HepG2 (cell line): ENCODE measurements around the gene ZNF764. TPM values are rescaled to one million over a fixed set of nuclear protein-coding genes. Genes with fewer than 3 reads are reported as not detected.
A peak's percentile ranks its signal among the peaks of the same experiment; 100 is the strongest.

Experiments used
- HMGA1 ChIP-seq: sonication (generic); formaldehyde crosslinking; conservative IDR thresholded peaks from 2 replicates; pipeline ENCODE4 v1.4.0; 2020; ENCODE audit warnings: missing genetic modification reagents
- MEIS2 ChIP-seq: sonication (generic); formaldehyde crosslinking; IDR thresholded peaks from 2 replicates; pipeline ENCODE4 v1.9.0; 2021; ENCODE audit warnings: mild to moderate bottlenecking, missing genetic modification reagents
- MZF1 ChIP-seq: sonication (generic); formaldehyde crosslinking; IDR thresholded peaks from 2 replicates; pipeline ENCODE4 v1.8.1; 2023; ENCODE audit warnings: mild to moderate bottlenecking, missing genetic modification reagents, borderline replicate concordance
- NR1H2 ChIP-seq: sonication (generic); formaldehyde crosslinking; IDR thresholded peaks from 2 replicates; pipeline ENCODE4 v1.8.1; 2022; ENCODE audit warnings: low read depth, missing genetic modification reagents, borderline replicate concordance
- NR2F1 ChIP-seq, 2 experiments: fragments of 450-650 bp in 1 of 2; formaldehyde crosslinking in 1 of 2; IDR thresholded peaks; 2 replicates each; pipeline versions ENCODE4 v1.5.0 to v1.6.1; 2016 to 2020; ENCODE audit warnings: mild to moderate bottlenecking in 1 of 2, missing compliant biosample characterization in 1 of 2, missing genetic modification reagents in 1 of 2, moderate library complexity in 1 of 2
- SIN3B ChIP-seq: fragments of 150-350 bp; IDR thresholded peaks from 2 replicates; pipeline ENCODE4 v1.6.1; 2014; ENCODE audit warnings: low read length
- ZNF124 ChIP-seq: sonication (generic); formaldehyde crosslinking; IDR thresholded peaks from 2 replicates; pipeline ENCODE4 v1.4.0; 2020; ENCODE audit warnings: missing genetic modification reagents
- ZNF430 ChIP-seq: sonication (generic); formaldehyde crosslinking; IDR thresholded peaks from 2 replicates; pipeline ENCODE4 v1.9.0; 2021; ENCODE audit warnings: mild to moderate bottlenecking, missing genetic modification reagents
- ZNF484 ChIP-seq: sonication (generic); formaldehyde crosslinking; IDR thresholded peaks from 2 replicates; pipeline ENCODE4 v1.5.1; 2020; ENCODE audit warnings: mild to moderate bottlenecking, low read depth, missing genetic modification reagents, borderline replicate concordance
- ZNF550 ChIP-seq: sonication (generic); formaldehyde crosslinking; IDR thresholded peaks from 2 replicates; pipeline ENCODE4 v1.4.0; 2020; ENCODE audit warnings: mild to moderate bottlenecking, missing genetic modification reagents, borderline replicate concordance
- polyA plus RNA-seq, 8 experiments: library from polyadenylated mRNA; depleted of rRNA in 3 of 8; stranded (reverse) in 7 of 8; unstranded in 1 of 8; fragments of >200 nt; fragmentation: Illumina TruSeq in 4 of 8; extraction: Trizol in 4 of 8; gene quantifications; 2 replicates each; pipeline versions ENCODE4 v1.2.1 to v1.2.3, GENCODE V29; 2011 to 2016; ENCODE audit warnings: low read depth in 4 of 8, missing spikeins in 1 of 8, mixed read lengths in 1 of 8; ENCODE audit not compliant: insufficient read depth in 1 of 8
- total RNA-seq, 5 experiments: library from RNA; depleted of rRNA; stranded (reverse); fragments of >200 nt; fragmentation: Illumina TruSeq; extraction: Trizol; gene quantifications; 2 replicates each; pipeline ENCODE4 v1.2.3, GENCODE V29; 2016; ENCODE audit warnings: low read depth in 1 of 5
- TF ChIP-seq, protein P1 (sequence below): sonication (generic); formaldehyde crosslinking; IDR thresholded peaks from 2 replicates; pipeline ENCODE4 v1.5.0; 2020; ENCODE audit warnings: mild to moderate bottlenecking, missing genetic modification reagents, borderline replicate concordance
- TF ChIP-seq, protein P2 (sequence below): IDR thresholded peaks from 2 replicates; pipeline ENCODE4 v1.6.1; 2016
- TF ChIP-seq, protein P3 (sequence below): sonication (generic); formaldehyde crosslinking; IDR thresholded peaks from 2 replicates; pipeline ENCODE4 v1.4.0; 2020; ENCODE audit warnings: mild to moderate bottlenecking, missing genetic modification reagents, borderline replicate concordance
- TF ChIP-seq, protein P4 (sequence below): sonication (generic); formaldehyde crosslinking; IDR thresholded peaks from 2 replicates; pipeline ENCODE4 v1.4.0; 2020; ENCODE audit warnings: mild to moderate bottlenecking, missing genetic modification reagents

The ZNF764 gene
- total and polyA plus RNA-seq, 2 of the 13 experiments (the other 11 are each of a cell fraction or from before 2014, with no cell fraction given), result 4.1 to 9.1 TPM

DNA sequence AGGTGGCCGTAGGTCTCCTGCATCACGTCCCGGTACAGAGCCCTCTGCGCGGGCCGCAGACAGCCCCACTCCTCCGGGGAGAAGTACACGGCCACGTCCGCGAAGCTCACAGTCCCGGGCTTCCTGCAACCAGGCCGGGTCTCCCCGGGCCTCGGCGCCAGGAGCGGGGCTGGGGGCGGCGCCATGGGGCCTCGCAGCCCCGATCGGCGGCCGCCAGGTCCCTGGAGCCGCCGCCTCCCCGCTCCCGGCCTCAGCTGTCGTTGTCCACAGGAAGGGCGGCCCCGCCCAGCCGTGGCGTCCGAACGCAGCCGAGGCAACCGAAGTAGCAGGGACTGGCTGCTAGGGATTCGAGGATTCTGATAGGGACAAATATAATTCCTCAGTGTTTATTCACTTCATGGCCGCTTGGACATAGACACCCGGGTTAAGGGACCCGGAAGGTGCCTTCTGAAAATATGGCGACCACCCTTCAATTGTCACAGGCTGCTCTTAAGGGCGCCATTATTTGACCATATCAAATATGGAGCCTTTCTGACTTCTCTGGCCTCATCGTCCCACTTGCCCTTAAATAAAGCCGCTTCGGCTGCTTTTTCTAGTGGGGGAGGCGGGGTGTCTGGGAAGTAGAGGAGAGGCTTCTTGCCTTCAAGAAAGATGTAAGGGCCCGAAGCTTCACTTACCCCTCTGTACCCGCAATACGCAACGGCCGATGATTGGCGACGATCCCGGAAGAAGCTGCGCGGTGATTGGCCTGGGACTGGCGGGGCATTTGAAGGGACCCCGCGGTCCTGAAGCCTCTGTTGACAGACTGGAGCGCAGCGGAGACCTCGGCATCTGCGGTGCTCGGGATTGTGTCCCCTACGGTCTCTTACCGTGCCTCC, 13.5 kb upstream of the ZNF764 start, which contains the start of gene ZNF688 (continued):
- TF ChIP-seq, protein P1, sequence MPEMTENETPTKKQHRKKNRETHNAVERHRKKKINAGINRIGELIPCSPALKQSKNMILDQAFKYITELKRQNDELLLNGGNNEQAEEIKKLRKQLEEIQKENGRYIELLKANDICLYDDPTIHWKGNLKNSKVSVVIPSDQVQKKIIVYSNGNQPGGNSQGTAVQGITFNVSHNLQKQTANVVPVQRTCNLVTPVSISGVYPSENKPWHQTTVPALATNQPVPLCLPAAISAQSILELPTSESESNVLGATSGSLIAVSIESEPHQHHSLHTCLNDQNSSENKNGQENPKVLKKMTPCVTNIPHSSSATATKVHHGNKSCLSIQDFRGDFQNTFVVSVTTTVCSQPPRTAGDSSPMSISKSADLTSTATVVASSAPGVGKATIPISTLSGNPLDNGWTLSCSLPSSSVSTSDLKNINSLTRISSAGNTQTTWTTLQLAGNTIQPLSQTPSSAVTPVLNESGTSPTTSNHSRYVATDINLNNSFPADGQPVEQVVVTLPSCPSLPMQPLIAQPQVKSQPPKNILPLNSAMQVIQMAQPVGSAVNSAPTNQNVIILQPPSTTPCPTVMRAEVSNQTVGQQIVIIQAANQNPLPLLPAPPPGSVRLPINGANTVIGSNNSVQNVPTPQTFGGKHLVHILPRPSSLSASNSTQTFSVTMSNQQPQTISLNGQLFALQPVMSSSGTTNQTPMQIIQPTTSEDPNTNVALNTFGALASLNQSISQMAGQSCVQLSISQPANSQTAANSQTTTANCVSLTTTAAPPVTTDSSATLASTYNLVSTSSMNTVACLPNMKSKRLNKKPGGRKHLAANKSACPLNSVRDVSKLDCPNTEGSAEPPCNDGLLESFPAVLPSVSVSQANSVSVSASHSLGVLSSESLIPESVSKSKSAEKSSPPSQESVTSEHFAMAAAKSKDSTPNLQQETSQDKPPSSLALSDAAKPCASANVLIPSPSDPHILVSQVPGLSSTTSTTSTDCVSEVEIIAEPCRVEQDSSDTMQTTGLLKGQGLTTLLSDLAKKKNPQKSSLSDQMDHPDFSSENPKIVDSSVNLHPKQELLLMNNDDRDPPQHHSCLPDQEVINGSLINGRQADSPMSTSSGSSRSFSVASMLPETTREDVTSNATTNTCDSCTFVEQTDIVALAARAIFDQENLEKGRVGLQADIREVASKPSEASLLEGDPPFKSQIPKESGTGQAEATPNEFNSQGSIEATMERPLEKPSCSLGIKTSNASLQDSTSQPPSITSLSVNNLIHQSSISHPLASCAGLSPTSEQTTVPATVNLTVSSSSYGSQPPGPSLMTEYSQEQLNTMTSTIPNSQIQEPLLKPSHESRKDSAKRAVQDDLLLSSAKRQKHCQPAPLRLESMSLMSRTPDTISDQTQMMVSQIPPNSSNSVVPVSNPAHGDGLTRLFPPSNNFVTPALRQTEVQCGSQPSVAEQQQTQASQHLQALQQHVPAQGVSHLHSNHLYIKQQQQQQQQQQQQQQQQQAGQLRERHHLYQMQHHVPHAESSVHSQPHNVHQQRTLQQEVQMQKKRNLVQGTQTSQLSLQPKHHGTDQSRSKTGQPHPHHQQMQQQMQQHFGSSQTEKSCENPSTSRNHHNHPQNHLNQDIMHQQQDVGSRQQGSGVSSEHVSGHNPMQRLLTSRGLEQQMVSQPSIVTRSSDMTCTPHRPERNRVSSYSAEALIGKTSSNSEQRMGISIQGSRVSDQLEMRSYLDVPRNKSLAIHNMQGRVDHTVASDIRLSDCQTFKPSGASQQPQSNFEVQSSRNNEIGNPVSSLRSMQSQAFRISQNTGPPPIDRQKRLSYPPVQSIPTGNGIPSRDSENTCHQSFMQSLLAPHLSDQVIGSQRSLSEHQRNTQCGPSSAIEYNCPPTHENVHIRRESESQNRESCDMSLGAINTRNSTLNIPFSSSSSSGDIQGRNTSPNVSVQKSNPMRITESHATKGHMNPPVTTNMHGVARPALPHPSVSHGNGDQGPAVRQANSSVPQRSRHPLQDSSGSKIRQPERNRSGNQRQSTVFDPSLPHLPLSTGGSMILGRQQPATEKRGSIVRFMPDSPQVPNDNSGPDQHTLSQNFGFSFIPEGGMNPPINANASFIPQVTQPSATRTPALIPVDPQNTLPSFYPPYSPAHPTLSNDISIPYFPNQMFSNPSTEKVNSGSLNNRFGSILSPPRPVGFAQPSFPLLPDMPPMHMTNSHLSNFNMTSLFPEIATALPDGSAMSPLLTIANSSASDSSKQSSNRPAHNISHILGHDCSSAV (CRISPR knock-in tag), result no peak
- TF ChIP-seq HMGA1 (CRISPR knock-in tag) (no peak), MZF1 (CRISPR knock-in tag) (no peak), ZNF430 (CRISPR knock-in tag) (peak; percentile 73; the same call in 1 of the 2 replicates), MEIS2 (no peak; the same call in 1 of the 2 replicates), ZNF484 (CRISPR knock-in tag) (no peak), ZNF124 (CRISPR knock-in tag) (no peak), SIN3B (peak; percentile 100), NR2F1 (CRISPR knock-in tag; IDR thresholded peaks at IDR 0.05) (no peak), NR1H2 (no peak), ZNF550 (CRISPR knock-in tag) (peak; percentile 35; the same call in 1 of the 2 replicates)
- TF ChIP-seq, protein P2, sequence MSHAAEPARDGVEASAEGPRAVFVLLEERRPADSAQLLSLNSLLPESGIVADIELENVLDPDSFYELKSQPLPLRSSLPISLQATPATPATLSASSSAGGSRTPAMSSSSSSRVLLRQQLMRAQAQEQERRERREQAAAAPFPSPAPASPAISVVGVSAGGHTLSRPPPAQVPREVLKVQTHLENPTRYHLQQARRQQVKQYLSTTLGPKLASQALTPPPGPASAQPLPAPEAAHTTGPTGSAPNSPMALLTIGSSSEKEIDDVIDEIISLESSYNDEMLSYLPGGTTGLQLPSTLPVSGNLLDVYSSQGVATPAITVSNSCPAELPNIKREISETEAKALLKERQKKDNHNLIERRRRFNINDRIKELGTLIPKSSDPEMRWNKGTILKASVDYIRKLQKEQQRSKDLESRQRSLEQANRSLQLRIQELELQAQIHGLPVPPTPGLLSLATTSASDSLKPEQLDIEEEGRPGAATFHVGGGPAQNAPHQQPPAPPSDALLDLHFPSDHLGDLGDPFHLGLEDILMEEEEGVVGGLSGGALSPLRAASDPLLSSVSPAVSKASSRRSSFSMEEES (CRISPR knock-in tag), result no peak
- TF ChIP-seq, protein P3, sequence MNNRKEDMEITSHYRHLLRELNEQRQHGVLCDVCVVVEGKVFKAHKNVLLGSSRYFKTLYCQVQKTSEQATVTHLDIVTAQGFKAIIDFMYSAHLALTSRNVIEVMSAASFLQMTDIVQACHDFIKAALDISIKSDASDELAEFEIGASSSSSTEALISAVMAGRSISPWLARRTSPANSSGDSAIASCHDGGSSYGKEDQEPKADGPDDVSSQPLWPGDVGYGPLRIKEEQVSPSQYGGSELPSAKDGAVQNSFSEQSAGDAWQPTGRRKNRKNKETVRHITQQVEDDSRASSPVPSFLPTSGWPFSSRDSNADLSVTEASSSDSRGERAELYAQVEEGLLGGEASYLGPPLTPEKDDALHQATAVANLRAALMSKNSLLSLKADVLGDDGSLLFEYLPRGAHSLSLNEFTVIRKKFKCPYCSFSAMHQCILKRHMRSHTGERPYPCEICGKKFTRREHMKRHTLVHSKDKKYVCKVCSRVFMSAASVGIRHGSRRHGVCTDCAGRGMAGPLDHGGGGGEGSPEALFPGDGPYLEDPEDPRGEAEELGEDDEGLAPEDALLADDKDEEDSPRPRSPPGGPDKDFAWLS (CRISPR knock-in tag), result no peak
- TF ChIP-seq, protein P4, sequence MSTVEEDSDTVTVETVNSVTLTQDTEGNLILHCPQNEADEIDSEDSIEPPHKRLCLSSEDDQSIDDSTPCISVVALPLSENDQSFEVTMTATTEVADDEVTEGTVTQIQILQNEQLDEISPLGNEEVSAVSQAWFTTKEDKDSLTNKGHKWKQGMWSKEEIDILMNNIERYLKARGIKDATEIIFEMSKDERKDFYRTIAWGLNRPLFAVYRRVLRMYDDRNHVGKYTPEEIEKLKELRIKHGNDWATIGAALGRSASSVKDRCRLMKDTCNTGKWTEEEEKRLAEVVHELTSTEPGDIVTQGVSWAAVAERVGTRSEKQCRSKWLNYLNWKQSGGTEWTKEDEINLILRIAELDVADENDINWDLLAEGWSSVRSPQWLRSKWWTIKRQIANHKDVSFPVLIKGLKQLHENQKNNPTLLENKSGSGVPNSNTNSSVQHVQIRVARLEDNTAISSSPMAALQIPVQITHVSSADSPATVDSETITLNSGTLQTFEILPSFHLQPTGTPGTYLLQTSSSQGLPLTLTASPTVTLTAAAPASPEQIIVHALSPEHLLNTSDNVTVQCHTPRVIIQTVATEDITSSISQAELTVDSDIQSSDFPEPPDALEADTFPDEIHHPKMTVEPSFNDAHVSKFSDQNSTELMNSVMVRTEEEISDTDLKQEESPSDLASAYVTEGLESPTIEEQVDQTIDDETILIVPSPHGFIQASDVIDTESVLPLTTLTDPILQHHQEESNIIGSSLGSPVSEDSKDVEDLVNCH (CRISPR knock-in tag), result no peak
